GM18517 (cell line): Measurements from ENCODE around the gene KAT8.

Source experiments
- ATAC-seq: cut with Tn5 transposase; IDR thresholded peaks from one replicate; pipeline ENCODE4 v1.9.1; 2021; ENCODE audit warnings: mild to moderate bottlenecking, moderate library complexity; ENCODE audit not compliant: unreplicated experiment

Gene KAT8

GRCh38 chr16:31106509-31107464 is 10.7 kb upstream of the KAT8 start:
- ATAC-seq, result no peak

- ATAC-seq, result peak; percentile 62
Measured at GRCh38 chr16:31107465-31107867, 10.0 kb upstream of the KAT8 start.

GRCh38 chr16:31108035-31108793 is 9.2 kb upstream of the KAT8 start, which contains the start of gene BCKDK:
Gene BCKDK (plus strand): TSS chr16:31108386. CDS start chr16:31109224, 838 bp downstream.
- peak; percentile 72 for ATAC-seq

GRCh38 chr16:31108794-31109558 is 8.5 kb upstream of the KAT8 start:
- no peak for ATAC-seq

- no peak for ATAC-seq
Measured at GRCh38 chr16:31109622-31110021, 7.8 kb upstream of the KAT8 start.

- no peak for ATAC-seq
Measured at GRCh38 chr16:31110106-31111034, 7.1 kb upstream of the KAT8 start.

GRCh38 chr16:31111881-31112466 is 5.5 kb upstream of the KAT8 start:
- ATAC-seq, result no peak

- no peak for ATAC-seq
Measured at GRCh38 chr16:31112711-31113110, 4.8 kb upstream of the KAT8 start.

GRCh38 chr16:31113121-31114120 is 4.0 kb upstream of the KAT8 start:
- no peak for ATAC-seq

- no peak for ATAC-seq
Measured at GRCh38 chr16:31114468-31114867, 3.0 kb upstream of the KAT8 start.

- ATAC-seq, result no peak
Measured at GRCh38 chr16:31118223-31119155, 1.0 kb downstream of the KAT8 start.

GRCh38 chr16:31120129-31120528 is 2.7 kb downstream of the KAT8 start:
- no peak for ATAC-seq

- ATAC-seq, result no peak
Measured at GRCh38 chr16:31125844-31126243, 8.4 kb downstream of the KAT8 start.

- ATAC-seq, result no peak
Measured at GRCh38 chr16:31127182-31127581, 9.7 kb downstream of the KAT8 start.

GRCh38 chr16:31128711-31129567 is 11.5 kb downstream of the KAT8 start:
- ATAC-seq, result no peak

GRCh38 chr16:31129568-31130335 is 12.3 kb downstream of the KAT8 start:
- no peak for ATAC-seq
